AG08395 (cell line): ENCODE results near the gene LY9.

Experiments
- DNase-seq: peaks from one replicate; pipeline ENCODE4 v3.0.0; 2012; ENCODE audit warnings: mixed read lengths, low spot score

The LY9 gene, protein sequence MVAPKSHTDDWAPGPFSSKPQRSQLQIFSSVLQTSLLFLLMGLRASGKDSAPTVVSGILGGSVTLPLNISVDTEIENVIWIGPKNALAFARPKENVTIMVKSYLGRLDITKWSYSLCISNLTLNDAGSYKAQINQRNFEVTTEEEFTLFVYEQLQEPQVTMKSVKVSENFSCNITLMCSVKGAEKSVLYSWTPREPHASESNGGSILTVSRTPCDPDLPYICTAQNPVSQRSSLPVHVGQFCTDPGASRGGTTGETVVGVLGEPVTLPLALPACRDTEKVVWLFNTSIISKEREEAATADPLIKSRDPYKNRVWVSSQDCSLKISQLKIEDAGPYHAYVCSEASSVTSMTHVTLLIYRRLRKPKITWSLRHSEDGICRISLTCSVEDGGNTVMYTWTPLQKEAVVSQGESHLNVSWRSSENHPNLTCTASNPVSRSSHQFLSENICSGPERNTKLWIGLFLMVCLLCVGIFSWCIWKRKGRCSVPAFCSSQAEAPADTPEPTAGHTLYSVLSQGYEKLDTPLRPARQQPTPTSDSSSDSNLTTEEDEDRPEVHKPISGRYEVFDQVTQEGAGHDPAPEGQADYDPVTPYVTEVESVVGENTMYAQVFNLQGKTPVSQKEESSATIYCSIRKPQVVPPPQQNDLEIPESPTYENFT

DNA sequence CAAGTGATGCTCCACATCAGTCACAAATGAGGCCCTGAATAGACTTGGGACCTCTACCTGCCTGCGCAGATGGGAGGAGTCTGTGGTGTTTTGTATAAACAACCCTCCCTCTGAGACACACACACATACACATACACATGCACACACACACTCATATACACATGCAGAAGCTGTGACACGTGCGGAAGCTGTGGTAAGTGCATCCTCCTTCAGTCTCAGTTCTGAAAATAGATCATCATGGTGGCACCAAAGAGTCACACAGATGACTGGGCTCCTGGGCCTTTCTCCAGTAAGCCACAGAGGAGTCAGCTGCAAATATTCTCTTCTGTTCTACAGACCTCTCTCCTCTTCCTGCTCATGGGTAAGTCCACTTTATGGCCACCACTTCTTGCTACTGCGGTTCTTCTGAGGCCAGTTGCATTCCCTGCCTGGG is at the start of gene LY9:
Gene LY9 (plus strand): TSS at position 224 of the 433 bp plus-strand sequence. CDS start 14 bp downstream, at position 238.
- no peak for DNase-seq

DNA sequence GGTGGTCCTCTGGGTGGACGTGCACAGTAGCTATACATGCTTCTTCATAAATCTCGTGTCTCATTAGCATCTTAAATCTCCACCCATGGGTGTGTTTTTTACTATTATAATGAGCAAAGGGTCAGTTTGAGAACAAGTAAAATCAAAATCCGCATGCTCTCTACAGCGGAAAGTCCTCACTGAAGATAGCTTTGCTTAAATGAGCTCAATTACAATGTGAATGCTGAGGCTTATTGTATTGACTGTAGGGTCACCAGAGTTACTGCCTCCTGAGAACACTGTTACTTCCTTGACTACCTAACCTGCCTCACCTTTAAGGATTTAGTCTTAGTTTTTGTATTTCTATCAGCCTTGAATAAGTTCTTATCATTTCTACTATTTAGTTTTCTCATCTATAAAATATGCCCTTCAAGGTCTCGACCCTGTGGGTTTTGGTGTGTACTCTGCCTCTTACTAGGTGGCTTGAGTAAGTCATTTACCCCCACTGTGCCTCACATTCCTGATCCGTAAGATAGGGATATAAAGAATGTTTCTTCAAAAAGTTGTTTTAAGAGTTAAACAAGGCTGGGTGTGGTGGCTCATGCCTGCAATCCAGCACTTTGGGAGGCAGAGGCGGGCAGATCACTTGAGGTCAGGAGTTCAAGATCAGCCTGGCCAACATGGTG is 49.0 kb upstream of the LY9 start:
- no peak for DNase-seq

DNA sequence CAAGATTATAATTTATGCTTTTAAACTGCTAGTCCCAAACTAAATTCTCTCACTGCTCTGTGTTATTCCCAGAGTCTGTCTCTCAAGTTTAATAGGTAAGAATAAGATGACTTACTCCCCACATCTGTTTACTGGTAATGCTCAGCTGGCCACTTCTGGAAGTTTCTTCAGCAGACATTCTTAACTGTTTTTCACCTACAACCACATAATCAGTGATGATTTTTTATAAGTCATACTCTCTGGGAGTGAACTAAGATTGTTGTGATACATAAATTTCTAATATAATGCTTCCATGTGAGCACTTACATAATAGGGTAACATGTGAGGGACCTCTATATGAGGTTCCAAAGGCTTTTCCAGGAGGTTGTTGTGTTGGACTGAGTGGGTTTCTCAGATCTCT is 48.3 kb upstream of the LY9 start:
- DNase-seq = no peak

DNA sequence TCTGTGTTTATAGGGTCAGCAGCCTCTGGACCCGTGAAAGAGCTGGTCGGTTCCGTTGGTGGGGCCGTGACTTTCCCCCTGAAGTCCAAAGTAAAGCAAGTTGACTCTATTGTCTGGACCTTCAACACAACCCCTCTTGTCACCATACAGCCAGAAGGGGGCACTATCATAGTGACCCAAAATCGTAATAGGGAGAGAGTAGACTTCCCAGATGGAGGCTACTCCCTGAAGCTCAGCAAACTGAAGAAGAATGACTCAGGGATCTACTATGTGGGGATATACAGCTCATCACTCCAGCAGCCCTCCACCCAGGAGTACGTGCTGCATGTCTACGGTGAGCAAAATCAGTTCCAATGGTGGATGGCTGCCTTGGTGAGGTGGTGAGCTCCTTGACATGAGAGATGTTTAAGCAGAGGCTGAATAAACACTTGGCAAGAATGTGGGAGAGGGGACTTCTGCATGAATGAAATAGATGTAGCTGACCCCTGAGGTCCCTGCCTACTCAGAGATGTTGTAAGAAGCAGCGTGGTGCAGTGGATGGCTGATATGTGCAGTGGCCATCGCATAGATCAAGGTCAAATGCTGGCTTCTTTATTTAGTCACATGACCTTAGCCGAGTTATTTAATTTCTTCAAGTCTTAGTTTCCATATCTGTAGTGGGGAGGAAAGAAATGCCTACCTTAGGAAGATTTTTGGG is 47.6 kb upstream of the LY9 start:
- no peak for DNase-seq

DNA sequence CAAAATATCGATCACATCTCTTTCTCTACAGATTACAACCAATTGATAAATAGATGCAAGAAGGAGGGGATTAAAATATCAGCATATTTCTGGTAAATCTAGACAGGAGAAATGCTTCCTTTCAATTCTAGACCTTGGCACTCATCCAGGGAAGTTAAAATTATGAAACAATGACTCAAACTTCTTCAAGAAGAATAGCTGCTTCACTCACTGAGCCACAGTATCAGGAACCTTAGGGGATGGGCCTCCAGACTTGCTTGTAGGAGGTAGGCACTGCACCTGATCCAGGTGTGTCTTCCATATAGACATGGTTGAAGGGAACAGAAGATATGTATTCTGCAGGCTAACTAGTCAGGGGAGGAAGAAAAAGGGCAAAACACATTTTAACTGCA is 47.1 kb upstream of the LY9 start:
- no peak for DNase-seq

DNA sequence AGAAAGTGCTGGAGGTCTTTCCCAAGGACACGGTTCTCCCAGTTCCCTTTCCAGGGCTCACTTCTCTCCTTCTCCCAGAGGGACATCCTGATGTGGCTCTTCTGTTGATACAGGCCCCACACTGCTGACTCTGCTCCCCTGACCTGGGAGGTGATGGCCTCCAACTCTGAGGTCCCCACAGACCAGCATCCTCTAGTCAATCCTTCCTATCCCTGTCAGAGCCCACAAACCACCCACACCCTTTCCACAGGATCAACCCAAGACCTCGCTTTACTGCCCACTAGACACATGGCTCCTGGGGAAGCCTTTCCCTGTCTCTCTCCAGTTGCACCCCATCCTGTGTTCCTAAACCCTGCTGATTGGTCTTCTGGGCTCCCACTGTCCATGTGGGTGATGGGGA is 45.4 kb upstream of the LY9 start:
- DNase-seq = no peak

DNA sequence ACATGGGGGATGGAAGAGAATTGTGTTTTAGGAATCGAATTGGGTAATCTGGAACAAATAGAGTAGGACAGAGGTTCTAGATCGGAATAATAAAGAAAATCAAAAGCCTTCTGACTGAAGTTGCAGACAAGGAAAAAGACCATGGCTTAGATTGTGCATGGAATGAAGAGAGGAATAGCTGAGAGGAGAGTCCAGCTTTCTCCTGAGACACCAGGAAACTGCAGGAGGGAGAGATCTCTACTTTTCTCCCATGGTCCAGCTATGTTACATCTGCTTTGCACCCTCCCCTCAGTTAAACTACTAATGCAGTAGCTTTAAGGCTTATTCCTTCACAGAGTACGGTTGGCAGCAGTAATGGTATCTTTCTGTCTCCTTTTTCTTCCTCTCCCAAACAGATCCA is 43.6 kb upstream of the LY9 start:
- DNase-seq = no peak

DNA sequence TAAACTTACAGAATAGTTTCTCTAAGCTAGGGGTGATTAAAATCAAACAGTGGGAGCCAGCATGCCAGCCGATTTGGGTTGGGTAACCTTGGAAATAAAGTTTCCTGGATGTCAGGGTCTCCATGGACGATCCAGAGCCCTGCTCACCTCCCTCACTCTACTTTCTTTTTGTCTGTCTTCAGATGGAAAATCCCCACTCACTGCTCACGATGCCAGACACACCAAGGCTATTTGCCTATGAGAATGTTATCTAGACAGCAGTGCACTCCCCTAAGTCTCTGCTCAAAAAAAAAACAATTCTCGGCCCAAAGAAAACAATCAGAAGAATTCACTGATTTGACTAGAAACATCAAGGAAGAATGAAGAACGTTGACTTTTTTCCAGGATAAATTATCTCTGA is 43.0 kb upstream of the LY9 start:
- no peak for DNase-seq

DNA sequence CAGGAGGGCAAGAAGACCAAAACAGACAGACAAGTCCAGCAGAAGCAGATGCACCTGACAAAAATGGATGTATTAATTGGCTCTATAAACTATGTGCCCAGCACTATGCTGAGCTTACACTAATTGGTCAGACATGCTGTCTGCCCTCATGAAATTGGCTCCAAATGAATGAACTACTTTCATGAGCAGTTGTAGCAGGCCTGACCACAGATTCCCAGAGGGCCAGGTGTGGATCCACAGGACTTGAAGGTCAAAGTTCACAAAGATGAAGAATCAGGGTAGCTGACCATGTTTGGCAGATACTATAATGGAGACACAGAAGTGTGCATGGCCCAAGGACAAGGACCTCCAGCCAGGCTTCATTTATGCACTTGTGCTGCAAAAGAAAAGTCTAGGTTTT is 42.4 kb upstream of the LY9 start:
- no peak for DNase-seq

DNA sequence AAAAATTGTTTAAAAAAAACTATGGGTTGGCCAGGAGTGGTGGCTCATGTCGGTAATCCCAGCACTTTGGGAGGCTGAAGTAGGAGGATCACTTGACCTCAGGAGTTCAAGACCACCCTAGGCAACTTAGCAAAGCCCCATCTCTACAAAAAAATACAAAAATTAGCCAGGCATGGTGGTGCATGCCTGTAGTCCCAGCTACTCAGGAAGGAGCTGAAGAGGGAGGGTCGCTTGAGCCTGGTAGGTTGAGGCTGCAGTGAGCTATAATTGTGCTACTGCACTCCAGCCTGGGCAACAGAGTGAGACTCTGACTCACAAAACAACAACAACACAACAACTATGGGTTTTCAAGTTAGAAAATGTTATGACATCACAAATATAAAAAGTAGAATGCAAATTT is 40.5 kb upstream of the LY9 start:
- no peak for DNase-seq

DNA sequence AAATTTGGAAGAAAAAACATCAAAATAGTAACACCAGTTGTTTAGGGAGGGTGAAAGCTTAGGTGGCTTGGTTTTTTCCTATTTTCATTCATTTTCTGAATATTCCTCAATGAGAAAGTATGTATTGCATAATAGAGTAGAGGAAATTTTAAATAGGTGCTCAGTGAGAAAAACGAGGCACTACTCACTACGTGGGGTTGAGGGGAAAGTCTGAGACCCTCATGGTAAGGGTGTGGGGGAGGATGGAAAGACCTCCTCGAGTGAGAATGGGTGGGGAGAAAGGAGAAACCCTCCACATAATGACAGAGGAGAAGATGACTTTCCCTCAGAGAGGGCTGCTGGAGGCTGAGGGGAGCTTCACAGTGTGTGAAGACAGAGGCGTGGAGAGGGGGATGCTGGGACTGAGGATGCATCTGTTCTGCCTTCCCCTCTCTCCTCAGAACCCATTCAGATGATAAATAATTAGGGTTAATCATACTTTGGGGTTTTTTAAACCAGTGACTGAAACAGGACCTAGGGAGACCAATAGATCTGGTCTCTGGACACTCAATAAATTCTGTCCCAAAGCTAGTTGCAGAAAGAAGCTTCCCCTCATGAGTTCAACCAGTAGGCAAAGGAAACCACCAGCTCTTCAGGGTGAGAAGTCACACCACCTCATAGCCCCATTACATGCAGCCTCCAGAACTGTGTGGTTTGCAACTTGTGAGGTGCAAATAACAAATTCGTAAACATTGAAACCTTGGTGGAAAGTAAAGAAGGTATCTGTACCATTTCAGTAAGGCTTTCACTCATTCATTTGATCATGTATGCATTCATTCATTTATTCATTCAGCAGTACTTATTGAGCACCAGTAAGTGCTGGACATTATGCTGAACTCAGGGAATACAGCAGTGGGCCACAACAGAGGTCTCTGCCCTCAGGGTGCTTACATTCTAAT is 39.8 kb upstream of the LY9 start:
- no peak for DNase-seq

DNA sequence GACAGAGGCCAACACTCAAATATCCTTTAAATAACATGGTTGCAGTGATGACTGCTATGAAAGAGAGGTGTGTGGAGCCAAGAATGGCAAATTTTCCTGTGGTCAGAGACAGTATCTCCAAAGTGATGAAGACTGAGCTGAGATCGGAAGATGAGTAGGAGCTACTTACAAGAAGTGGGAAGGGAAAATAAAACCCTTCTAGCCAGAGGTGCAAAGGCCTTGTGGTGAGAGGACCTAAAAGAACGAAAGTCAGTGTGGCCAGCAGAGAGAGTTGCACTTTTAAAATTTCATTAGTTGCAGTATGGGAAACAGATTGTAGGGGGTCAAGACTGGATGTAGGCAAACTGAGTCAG is 39.1 kb upstream of the LY9 start:
- DNase-seq = no peak

DNA sequence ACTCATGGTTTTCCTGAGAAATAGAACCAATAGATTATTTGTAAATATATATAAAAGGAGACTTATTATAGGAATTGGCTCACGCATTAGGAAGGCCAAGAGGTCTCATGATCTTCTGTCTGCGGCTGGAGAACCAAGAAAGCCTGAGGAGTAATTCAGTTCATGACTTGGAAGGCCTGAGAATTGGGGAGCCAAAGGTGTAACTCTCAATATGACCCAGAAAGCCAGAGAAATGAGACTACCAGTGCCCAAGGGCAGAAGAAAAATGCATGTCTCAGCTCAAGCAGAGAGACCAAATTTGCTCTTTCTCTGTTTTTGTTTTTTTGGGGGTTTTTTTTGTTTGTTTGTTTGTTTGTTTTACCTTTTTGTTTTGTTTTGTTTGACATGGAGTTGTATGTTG is 37.5 kb upstream of the LY9 start:
- no peak for DNase-seq

DNA sequence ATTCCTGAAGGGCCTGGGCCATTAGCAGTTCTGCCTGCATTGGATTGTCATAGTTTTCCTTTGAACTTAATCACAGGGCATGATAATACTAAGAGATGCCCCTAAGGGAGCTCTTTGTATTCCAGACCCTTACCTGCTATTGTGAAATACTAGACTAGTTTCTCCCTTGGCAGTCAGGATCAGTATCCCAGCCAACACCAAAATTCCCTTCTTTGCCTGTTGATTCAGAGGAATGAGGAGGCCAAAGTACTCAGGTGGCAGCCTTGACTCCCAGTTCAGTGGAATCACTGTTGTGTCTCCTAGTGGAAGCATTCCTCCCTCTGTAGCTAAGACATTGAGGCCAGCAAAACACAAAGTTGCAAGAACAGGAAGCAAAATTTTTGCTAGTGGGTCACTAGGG is 36.2 kb upstream of the LY9 start:
- DNase-seq = no peak

DNA sequence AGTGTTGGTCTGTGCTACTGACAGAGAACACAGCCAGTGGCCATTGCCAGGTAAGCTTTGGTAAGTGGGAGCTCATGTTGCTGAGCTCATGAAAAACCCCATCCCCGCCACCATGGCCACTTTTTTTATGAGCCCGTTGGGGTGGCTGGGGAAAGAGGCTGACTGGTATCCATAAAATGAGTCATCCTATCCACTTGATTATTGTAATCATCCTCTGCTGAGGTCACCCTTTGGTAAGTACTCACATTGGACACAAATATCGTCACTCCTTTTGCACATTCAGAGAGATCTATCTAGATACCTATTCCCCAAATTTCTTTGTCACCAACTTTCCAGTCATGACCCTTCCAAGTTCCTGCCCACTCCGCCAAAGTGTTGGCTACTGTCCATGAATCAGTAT is 34.9 kb upstream of the LY9 start:
- no peak for DNase-seq

DNA sequence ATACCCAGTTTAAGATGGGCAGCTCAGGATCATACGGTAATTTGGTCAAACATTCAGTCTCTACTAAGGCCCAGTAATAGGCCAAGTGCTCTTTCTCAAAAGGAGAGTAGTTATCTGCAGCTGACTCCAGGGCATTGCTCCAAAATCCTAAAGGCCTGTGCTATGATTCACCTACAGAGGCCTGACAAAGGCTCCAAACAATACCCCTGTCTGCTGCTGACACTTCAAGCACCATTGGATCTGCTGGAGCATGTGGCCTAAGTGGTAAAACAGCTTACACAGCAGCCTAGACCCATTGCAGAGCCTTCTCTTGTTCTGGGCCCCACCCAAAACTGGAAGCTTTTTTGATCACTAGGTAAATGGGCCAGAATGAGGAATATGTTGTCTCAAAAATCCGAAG is 34.1 kb upstream of the LY9 start:
- DNase-seq = no peak

DNA sequence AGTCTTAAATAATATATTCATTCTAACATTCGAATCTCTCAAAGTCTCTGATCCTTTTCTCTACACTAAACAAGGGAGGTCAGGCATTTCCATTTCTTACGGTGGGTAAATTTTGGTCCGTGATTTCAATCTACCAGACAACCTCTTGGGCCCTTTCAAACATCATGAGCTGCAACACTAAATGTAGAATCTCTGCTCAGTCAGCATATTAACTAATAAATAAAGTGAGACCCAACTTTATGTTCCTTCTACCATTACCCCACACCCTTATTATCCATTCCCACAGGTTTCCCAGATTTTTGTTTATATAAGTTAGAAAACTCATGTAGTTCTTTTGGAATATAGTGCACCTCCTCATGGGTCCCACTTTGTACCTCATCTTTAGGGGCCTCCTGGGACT is 32.0 kb upstream of the LY9 start:
- no peak for DNase-seq

DNA sequence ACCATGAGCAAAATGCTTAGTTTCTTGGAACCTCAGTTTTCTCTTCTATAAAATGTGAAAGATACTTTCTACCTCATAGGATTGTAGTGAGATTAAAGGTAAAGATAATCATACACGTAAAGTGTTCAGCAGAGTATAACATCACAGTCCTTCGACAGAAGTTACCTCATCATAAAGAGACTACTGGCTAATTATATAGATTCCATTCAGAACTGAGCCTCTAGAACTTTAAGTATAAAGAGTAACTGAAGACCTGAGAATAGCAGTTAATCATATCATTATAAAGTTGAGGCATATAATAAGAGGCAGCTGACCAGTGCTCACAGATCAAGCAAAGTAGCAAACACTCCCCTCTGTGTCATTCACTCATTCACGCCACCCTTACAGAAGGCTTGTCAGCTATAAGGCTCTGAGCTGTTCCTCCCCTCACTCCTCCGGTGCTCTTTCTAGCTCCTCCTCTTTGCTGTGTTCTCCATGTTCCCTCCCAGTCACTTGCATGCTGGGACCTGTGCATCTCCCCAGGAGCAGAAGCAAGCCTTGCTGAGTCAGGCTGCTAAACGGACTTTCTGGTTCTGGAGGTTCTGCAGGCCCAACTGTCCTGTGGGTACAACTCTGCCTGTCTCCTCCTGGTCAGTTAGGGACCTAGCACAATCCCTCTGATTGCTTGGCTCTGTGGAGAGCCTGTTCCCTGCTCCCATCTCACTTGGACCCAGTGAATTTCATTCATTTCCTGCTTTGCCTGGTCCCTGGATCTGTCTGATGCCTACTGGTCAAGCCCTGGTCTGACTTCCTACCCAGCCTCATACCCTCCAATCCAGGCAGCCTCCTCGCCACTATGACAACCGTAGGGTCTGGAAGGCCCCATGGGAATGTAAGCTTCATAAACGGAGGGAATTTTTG is 28.3 kb upstream of the LY9 start:
- DNase-seq = no peak

DNA sequence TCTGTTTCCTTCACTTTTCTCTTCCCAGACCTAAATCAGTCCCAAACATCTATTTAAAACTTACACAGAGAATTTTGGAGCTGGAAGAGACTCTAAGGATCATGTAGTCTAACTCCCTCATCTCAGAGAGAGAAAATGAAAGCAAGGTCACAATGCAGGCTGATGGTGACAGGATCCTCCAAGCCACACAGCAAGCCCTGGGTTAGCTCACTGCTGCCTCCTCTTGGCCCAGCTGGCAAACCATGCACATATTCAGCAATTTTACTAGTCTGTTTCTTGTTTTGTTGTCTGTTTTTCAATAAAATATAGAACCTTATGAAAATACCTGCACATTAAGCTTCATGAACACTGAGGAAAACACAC is 27.7 kb upstream of the LY9 start:
- no peak for DNase-seq

DNA sequence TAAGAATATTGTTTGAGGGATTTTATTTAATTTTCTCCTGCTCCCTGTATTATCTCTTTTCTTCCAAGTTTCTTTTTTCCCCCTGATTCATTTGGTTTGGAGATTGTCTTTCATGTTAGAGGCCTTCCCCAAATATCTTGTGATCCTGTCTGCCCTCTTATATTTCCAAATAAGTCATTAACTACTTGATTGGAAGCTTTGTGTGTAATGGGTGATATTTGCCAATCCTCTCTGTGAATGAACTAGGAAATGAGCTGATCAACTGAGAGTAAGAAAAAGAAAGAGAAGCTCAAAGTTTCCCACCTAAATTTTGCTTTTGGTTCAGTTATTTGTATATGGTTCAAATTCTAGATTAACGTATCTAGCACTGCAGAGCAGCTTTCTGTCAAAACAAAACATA is 23.6 kb upstream of the LY9 start:
- DNase-seq = no peak

DNA sequence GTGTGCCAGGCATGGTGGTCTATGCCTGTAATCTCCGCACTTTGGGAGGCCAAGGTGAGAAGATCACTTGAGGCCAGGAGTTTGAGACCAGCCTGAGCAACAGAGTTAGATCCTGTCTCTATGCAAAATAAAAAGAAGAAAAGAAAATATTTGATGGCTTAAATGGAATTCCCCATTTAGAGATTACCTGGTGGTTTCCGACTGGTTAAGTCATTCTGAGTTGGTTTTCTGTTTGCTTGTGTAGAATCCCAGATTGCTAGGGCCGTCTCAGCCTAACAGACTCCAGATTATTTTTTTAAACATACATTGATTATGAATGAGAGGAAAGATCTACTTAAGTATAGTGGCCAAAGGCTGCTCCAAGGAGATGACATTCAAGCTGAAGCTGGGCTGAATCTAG is 22.9 kb upstream of the LY9 start:
- DNase-seq = no peak
